Erythroblast (primary cell): ENCODE measurements around the gene CFAP54.

Experiments used
- GATA1 ChIP-seq: IDR thresholded peaks from 2 replicates; pipeline ENCODE4 v1.6.1; 2011; ENCODE audit warnings: low read depth, mild to moderate bottlenecking, control low read depth, low read length, moderate library complexity
- POLR2A ChIP-seq: IDR thresholded peaks from 2 replicates; pipeline ENCODE4 v1.6.1; 2011; ENCODE audit warnings: mild to moderate bottlenecking, low read length

DNA sequence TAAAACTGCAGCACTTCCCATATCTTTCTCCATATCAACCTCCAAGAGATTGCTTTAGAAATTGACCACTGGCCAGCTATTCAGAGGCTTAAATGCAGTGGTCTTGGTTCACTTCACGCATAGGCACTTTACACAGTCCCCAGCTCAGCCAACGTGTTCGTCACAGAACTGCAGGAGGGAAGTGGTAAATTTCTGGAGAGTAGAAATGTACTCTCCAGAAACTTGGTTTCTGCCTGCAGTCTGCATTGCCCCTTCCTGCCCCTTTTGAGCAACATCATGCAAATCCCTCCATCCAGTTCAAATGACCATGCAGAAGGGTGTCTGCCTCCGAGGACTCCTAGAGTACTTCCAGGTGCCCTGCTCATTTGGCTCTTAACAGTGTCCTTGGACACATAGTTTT, 375.0 kb downstream of the CFAP54 start:
- TF ChIP-seq POLR2A, result no peak
- no peak for TF ChIP-seq GATA1
